ENCODE measurements around the gene POLD3.

The POLD3 gene, protein sequence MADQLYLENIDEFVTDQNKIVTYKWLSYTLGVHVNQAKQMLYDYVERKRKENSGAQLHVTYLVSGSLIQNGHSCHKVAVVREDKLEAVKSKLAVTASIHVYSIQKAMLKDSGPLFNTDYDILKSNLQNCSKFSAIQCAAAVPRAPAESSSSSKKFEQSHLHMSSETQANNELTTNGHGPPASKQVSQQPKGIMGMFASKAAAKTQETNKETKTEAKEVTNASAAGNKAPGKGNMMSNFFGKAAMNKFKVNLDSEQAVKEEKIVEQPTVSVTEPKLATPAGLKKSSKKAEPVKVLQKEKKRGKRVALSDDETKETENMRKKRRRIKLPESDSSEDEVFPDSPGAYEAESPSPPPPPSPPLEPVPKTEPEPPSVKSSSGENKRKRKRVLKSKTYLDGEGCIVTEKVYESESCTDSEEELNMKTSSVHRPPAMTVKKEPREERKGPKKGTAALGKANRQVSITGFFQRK

DNA sequence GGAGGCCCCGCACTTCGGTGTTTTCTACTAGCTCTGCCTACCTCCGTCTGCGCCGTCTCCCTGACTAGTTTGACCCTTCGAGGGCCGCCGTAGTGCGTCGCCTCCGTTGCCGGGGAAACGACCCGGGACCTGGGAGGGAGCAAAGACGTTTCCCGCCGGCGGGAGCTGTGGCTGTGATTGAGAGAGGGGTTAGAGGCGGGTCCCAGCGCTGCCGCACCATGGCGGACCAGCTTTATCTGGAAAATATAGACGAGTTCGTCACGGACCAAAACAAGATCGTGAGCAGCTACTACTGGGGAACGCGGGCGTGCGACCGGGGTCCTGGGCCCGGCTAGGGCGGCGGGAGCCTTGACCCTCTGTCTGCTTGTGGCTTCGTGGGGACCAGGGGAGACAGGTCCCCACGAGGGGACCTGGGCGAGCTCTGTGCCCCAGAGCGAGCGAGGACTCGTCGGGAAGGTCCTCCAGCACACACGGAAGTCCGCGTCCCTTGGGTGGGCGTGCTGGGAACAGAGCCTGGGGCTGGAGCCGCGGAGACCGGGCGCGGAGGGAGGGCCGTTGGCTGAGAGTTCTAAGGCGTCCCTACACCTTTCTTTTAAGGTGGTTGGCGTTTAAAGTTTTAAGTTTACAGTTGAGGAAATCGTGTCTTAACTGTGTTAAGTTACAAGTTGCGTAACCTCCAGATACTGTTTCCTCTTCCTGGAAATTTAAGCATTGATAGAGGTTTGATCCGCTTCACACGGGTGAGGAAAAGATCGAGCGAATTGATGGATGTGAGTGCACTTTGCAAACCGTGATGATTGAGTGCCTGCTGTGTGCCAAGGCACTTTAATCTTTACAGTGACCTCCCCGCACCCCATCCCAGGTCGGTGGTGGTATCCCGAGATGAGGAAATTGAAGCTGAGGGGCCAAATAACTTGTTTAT lies at the start of gene POLD3:
Gene POLD3, plus strand, starts transcription at position 142 of the 922 bp plus-strand sequence. Its CDS starts 77 bp downstream, at position 219.
- H3K27me3 ChIP-seq (replicated peaks; ENCODE audit: control insufficient read depth, insufficient read depth, low read length) = no peaks in the 10 kb centered on the region
- peak; percentile 96 for DNase-seq (ENCODE audit: low read depth)

GRCh38 chr11:74543991-74544390 lies 48.4 kb upstream of the POLD3 start:
- Histone ChIP-seq H3K9me3 (ENCODE audit: control insufficient read depth, low read length) (peaks cover 6% of the 10 kb centered on the region), H3K27me3 (replicated peaks; ENCODE audit: control insufficient read depth, insufficient read depth, low read length) (peaks cover 25% of the 10 kb centered on the region), H3K36me3 (ENCODE audit: control insufficient read depth, insufficient read depth, low read length, severe bottlenecking) (no peaks in the 10 kb centered on the region), H3K4me3 (ENCODE audit: low read length) (no peak overlapping the region), H3K9ac (ENCODE audit: low read length) (no peak overlapping the region), H3K4me1 (ENCODE audit: control insufficient read depth, insufficient read depth, low read length) (no peaks in the 10 kb centered on the region)
- DNase-seq (ENCODE audit: low read depth) = no peak

More for the DNA sequence above, at the start of gene POLD3:
- H3K4me1 ChIP-seq (ENCODE audit: control insufficient read depth, insufficient read depth, low read length) = peaks cover 14% of the 10 kb centered on the region
- no peaks in the 10 kb centered on the region for H3K9me3 ChIP-seq (ENCODE audit: control insufficient read depth, low read length)
- H3K9ac ChIP-seq (ENCODE audit: low read length) = peak within 1 kb of the TSS; percentile 96
- peaks cover 13% of the 10 kb centered on the region for H3K36me3 ChIP-seq (ENCODE audit: control insufficient read depth, insufficient read depth, low read length, severe bottlenecking)
- H3K4me3 ChIP-seq (ENCODE audit: low read length) = peak within 1 kb of the TSS; percentile 99

DNA sequence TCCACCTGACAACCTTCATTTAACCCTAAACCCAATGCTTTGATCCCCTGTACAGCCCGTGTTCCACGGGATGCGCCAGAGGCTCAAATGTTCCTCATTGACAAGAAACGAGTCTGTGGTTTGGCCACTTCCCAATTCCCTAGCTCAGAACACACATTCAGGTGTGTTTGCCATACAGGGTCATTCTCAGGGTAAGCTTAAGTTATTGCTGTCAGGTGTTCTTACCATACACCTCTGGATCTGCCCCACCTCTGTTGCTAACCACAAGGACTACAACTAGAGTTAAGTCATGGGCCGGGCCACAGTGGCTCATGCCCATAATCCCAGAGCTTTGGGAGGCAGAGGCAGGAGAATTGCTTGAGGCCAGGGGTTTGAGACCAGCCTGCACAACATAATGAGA lies 45.6 kb upstream of the POLD3 start:
- Histone ChIP-seq H3K4me1 (ENCODE audit: control insufficient read depth, insufficient read depth, low read length) (no peaks in the 10 kb centered on the region), H3K4me3 (ENCODE audit: low read length) (no peak overlapping the region), H3K9me3 (ENCODE audit: control insufficient read depth, low read length) (no peaks in the 10 kb centered on the region), H3K36me3 (ENCODE audit: control insufficient read depth, insufficient read depth, low read length, severe bottlenecking) (no peaks in the 10 kb centered on the region), H3K9ac (ENCODE audit: low read length) (no peak overlapping the region), H3K27me3 (replicated peaks; ENCODE audit: control insufficient read depth, insufficient read depth, low read length) (peaks cover 30% of the 10 kb centered on the region)
- no peak for DNase-seq (ENCODE audit: low read depth)

DNA sequence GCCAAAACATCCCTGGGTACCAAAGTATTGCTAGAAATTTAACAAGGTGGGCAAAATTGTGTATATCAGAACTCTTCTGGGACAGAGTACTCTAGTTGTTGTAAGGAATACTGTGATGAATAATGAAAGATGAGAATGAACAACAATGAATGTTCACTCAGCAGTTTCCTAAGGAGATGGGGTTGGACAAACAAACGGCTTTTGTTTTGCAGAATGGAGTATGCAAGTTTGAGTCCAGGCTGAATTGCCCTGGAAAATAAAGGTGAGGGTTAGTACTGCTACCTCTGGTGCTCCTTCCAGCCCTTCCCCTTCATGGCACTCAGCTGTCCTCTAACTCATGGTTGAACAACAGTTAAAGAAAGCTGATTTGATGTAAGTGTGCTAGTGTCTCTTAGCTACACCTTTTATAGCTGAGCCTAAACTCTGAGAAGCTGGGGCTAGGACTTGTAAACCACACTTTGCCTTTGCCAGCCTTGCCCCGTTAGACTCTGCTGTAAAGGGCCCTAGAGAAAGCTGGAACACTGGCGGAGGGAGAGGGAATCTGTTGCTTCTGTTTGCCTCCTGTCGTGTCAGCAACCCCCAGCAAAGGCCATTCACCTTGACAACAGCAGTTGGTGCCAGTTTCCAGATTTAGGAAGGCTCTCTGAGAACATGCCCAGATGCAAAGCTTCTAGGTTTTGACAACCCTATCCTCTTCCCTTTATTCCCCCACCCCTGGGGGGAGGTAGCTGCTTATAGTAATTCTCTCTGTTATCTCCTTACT lies 41.2 kb upstream of the POLD3 start:
- no peak overlapping the region for H3K4me3 ChIP-seq (ENCODE audit: low read length)
- H3K36me3 ChIP-seq (ENCODE audit: control insufficient read depth, insufficient read depth, low read length, severe bottlenecking) = no peaks in the 10 kb centered on the region
- DNase-seq (ENCODE audit: low read depth) = no peak
- H3K4me1 ChIP-seq (ENCODE audit: control insufficient read depth, insufficient read depth, low read length) = no peaks in the 10 kb centered on the region
- no peak overlapping the region for H3K9ac ChIP-seq (ENCODE audit: low read length)
- H3K27me3 ChIP-seq (replicated peaks; ENCODE audit: control insufficient read depth, insufficient read depth, low read length) = peaks cover 24% of the 10 kb centered on the region
- H3K9me3 ChIP-seq (ENCODE audit: control insufficient read depth, low read length) = no peaks in the 10 kb centered on the region

DNA sequence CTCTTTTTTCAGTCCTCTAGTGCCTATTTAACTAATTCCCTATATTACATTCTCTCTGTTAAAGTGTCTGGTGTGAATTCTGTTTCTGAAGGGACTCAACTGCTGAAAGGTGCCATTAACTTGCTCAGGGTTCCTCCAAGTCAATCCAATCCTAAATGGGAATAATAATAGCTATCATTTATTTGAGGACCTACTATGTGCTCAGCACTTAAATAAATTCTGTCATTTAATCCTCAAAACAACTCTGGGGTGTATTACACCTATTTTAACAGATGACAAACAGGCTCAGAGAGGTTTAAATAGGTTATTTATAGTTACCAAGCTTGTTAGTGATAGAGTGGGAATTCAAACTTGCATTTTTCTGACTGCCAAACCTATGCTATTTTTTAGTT lies 40.6 kb upstream of the POLD3 start:
- no peak overlapping the region for H3K9ac ChIP-seq (ENCODE audit: low read length)
- H3K4me3 ChIP-seq (ENCODE audit: low read length) = no peak overlapping the region
- H3K36me3 ChIP-seq (ENCODE audit: control insufficient read depth, insufficient read depth, low read length, severe bottlenecking) = no peaks in the 10 kb centered on the region
- H3K4me1 ChIP-seq (ENCODE audit: control insufficient read depth, insufficient read depth, low read length) = no peaks in the 10 kb centered on the region
- H3K27me3 ChIP-seq (replicated peaks; ENCODE audit: control insufficient read depth, insufficient read depth, low read length) = peaks cover 18% of the 10 kb centered on the region
- H3K9me3 ChIP-seq (ENCODE audit: control insufficient read depth, low read length) = no peaks in the 10 kb centered on the region
- DNase-seq (ENCODE audit: low read depth) = no peak

- Histone ChIP-seq H3K4me3 (ENCODE audit: low read length) (no peak overlapping the region), H3K9me3 (ENCODE audit: control insufficient read depth, low read length) (peaks cover 9% of the 10 kb centered on the region), H3K27me3 (replicated peaks; ENCODE audit: control insufficient read depth, insufficient read depth, low read length) (no peaks in the 10 kb centered on the region), H3K36me3 (ENCODE audit: control insufficient read depth, insufficient read depth, low read length, severe bottlenecking) (no peaks in the 10 kb centered on the region), H3K4me1 (ENCODE audit: control insufficient read depth, insufficient read depth, low read length) (no peaks in the 10 kb centered on the region), H3K9ac (ENCODE audit: low read length) (no peak overlapping the region)
- no peak for DNase-seq (ENCODE audit: low read depth)
Measured at GRCh38 chr11:74557526-74557925, 34.9 kb upstream of the POLD3 start.

GRCh38 chr11:74559110-74559933 lies 33.1 kb upstream of the POLD3 start:
- Histone ChIP-seq H3K36me3 (ENCODE audit: control insufficient read depth, insufficient read depth, low read length, severe bottlenecking) (no peaks in the 10 kb centered on the region), H3K27me3 (replicated peaks; ENCODE audit: control insufficient read depth, insufficient read depth, low read length) (peaks cover 3% of the 10 kb centered on the region), H3K9me3 (ENCODE audit: control insufficient read depth, low read length) (peaks cover 9% of the 10 kb centered on the region), H3K4me3 (ENCODE audit: low read length) (no peak overlapping the region), H3K4me1 (ENCODE audit: control insufficient read depth, insufficient read depth, low read length) (no peaks in the 10 kb centered on the region), H3K9ac (ENCODE audit: low read length) (no peak overlapping the region)
- DNase-seq (ENCODE audit: low read depth) = no peak

GRCh38 chr11:74559934-74560309 lies 32.5 kb upstream of the POLD3 start:
- H3K9me3 ChIP-seq (ENCODE audit: control insufficient read depth, low read length) = peaks cover 9% of the 10 kb centered on the region
- DNase-seq (ENCODE audit: low read depth) = no peak
- H3K27me3 ChIP-seq (replicated peaks; ENCODE audit: control insufficient read depth, insufficient read depth, low read length) = peaks cover 3% of the 10 kb centered on the region
- H3K9ac ChIP-seq (ENCODE audit: low read length) = no peak overlapping the region
- no peak overlapping the region for H3K4me3 ChIP-seq (ENCODE audit: low read length)
- H3K4me1 ChIP-seq (ENCODE audit: control insufficient read depth, insufficient read depth, low read length) = no peaks in the 10 kb centered on the region
- no peaks in the 10 kb centered on the region for H3K36me3 ChIP-seq (ENCODE audit: control insufficient read depth, insufficient read depth, low read length, severe bottlenecking)

- Histone ChIP-seq H3K9me3 (ENCODE audit: control insufficient read depth, low read length) (peaks cover 2% of the 10 kb centered on the region), H3K36me3 (ENCODE audit: control insufficient read depth, insufficient read depth, low read length, severe bottlenecking) (no peaks in the 10 kb centered on the region), H3K9ac (ENCODE audit: low read length) (no peak overlapping the region), H3K4me1 (ENCODE audit: control insufficient read depth, insufficient read depth, low read length) (no peaks in the 10 kb centered on the region), H3K4me3 (ENCODE audit: low read length) (no peak overlapping the region), H3K27me3 (replicated peaks; ENCODE audit: control insufficient read depth, insufficient read depth, low read length) (peaks cover 3% of the 10 kb centered on the region)
- no peak for DNase-seq (ENCODE audit: low read depth)
Measured at GRCh38 chr11:74566146-74566960, 26.0 kb upstream of the POLD3 start.

GRCh38 chr11:74568028-74568427 lies 24.4 kb upstream of the POLD3 start:
- Histone ChIP-seq H3K27me3 (replicated peaks; ENCODE audit: control insufficient read depth, insufficient read depth, low read length) (peaks cover under 1% of the 10 kb centered on the region), H3K4me3 (ENCODE audit: low read length) (no peak overlapping the region), H3K9ac (ENCODE audit: low read length) (no peak overlapping the region), H3K4me1 (ENCODE audit: control insufficient read depth, insufficient read depth, low read length) (no peaks in the 10 kb centered on the region), H3K9me3 (ENCODE audit: control insufficient read depth, low read length) (no peaks in the 10 kb centered on the region), H3K36me3 (ENCODE audit: control insufficient read depth, insufficient read depth, low read length, severe bottlenecking) (no peaks in the 10 kb centered on the region)
- no peak for DNase-seq (ENCODE audit: low read depth)

All from adipocyte (in vitro differentiated cells).